GM21390 (cell line): ENCODE data around the gene TMEFF1.
"Not testable (repeated sequence)": the region's sequence is repeated elsewhere in the genome, so short reads cannot be mapped to it uniquely, and the experiment has no call there.

Source experiments
- ATAC-seq: cut with Tn5 transposase; IDR thresholded peaks from one replicate; pipeline ENCODE4 v1.9.1; 2021; ENCODE audit not compliant: unreplicated experiment

Gene TMEFF1, protein sequence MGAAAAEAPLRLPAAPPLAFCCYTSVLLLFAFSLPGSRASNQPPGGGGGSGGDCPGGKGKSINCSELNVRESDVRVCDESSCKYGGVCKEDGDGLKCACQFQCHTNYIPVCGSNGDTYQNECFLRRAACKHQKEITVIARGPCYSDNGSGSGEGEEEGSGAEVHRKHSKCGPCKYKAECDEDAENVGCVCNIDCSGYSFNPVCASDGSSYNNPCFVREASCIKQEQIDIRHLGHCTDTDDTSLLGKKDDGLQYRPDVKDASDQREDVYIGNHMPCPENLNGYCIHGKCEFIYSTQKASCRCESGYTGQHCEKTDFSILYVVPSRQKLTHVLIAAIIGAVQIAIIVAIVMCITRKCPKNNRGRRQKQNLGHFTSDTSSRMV

DNA sequence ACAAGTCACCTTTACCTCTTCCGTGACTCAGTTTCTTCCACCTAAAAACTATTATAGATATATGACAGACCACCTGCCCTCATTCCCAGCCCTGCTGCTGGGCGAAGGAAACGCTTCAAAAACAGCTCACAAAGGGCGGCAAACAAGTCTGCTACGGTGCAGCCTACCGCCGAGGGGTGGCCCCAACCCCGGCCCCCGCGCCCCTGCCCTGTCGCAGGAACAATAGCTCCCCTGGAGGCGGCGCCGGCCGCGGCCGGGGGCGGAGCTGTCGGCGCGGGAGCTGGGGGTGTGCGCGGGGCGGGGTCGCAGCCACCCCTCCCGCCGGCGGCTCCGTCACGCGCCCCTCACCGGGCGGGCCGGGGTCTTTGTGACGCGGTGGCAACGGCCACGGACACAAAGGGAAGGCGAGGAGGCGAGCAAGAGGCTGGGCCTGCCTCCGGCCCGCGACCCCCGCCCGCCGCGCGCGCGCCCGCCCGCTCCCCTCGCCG is at the start of gene TMEFF1:
Gene TMEFF1 (plus strand): TSS at position 362 of the 488 bp plus-strand sequence. CDS start 396 bp downstream, outside the sequence.
- ATAC-seq, result peak; percentile 68

DNA sequence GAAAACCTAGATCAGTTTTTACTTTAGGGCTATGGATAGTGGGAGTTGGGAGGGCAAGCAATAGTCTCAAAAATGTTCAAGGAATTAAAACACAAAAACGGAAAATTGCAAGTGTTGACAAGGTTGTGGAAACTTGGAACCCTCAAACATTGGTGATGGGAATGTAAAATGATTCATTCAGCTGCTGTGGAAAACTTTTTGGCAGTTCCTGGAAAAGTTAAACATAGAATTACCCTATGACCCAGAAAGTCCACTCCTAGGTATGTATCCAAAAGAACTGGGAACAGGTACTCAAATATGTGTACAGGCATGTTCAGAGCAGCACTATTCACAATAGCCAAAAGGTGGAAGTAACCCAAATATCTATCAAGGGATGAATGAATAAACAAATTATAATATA is 47.2 kb upstream of the TMEFF1 start:
- ATAC-seq, result no peak

DNA sequence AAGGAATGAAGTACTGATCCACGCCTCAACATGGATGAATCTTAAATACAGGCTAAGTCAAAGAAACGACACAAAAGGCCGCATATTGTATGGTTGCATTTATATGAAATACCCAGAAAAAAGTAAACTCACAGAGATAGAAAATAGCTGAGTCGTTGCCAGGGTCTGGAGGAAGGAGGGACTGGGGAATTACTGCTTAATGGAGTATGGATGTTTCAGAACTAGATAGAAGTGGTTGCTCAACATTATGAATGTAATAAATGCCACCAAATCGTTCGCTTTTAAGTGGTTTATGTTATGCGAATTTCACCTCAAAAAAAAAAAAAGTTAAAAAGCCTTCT is 46.8 kb upstream of the TMEFF1 start:
- ATAC-seq, result no peak

DNA sequence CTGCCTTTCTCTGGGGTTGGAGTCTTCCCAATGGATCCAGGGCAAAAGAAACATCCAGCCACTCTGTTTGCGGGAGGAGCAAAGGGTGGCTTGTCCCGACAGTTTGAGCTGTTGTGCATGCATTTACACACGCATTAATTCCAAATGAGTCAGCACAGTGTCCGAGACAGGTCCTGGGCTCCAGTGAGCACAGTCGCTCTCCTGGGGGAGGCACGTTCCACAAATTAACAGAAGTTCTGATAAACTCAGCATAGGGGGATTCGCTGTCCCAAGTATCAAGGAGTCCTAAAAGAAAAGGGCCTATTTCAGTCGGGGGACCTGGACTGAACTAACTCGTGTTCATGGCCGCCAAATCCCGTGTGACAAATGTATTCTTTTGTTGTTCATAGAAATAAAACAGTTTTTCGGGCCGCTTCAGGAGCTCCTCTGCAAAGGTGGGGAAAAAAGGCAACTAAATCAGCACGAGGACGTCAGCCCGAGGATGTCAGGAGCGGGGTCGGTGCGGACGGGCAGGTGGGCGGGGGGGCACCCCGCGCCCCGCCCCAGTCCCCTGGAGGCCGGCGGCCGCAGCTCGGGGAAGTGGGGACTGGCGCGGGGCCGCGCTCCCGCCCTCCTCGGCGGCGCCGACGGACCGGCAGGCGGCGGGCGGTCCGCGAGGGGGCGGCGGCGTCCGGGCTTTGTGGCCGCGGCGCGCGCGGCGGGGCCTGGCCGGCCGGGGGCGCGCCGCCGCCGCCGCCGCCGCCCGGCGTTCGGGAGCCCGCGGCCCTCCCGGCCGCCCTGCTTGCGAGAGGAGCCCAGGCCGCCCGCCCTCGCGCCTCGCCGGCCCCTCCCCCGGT is 46.2 kb upstream of the TMEFF1 start, which contains the start of gene MSANTD3:
Gene MSANTD3 (plus strand): TSS at position 614 of the 836 bp plus-strand sequence. CDS start 14,796 bp downstream, outside the sequence.
- peak; percentile 77 for ATAC-seq

DNA sequence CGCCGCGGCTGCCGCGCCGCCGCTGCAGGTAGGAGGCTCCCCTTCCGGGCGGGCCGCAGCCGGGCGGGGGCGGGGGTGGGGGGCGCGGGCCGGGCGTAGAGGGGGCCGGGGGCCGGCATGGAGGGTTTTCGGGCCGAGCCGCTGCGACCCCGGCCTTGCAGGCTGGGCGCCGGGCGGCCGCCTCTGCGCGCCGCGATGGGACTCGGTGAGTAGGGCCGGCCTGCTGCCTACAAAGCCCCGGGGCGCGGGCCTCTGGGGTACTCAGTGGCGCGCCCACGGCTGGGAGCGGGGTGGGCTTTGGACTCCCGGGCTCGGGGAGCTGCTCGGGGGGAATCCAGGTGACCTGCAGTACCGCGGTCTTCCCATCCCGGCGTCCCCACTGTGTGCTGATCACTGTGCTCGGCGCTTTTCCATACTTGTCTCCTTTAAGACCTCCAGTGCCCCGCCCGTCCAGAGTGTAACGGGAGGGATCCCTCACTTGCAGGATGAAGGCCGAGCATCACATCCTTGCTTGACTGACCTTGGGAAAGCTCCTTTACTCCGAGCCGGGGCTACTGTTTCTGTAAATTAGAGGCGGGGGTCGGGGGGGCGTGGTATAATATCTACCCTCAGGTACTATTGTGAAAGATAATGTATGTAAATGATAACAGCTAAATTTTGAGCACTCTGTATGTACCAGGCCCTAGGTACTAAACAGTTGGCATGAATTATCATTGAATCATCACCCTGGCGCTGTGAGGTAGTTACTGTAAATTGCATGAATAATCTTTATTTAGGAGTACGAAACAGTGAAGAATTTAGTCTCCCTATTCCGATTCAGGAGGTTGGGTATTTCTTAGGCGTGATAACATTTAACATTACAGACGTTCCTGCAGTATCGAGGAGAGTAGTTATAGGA is 45.3 kb upstream of the TMEFF1 start:
- peak; percentile 59 for ATAC-seq

DNA sequence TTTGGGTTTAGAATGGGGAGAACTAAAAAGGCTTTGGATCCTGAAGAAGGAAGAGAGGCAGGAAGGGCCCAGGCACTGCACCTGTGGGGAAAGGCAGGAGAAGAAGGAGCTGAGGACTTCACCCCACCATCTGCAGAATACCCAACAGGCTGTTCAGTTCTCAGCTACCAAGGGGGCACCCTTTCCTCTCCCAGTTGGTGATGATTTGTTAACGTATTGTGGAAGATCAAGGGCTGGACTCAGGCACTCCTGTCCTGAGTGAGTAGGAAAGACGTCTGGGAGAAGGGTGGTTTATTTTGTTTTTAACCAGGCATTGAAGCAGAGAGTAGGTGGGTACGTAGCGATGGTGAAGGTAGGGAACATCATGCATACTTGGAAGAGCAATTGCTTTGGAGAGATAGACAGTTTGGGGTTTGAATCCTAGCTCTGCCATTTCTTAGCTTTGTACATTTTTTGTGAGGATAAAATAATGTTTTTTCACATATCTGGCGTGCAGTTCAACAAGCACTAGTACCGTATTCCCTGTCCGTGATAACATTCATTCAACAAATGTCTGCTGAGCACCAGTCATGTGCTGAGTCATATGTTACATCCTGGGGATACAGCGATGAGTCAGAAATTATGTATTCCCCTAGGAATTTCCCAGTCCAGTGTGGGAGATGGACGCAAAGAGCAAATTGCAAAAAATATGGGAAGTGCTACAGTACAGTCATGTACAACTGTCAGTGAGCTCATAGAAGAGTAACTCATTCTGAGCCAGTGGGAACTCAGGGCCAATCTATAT is 43.9 kb upstream of the TMEFF1 start:
- no peak for ATAC-seq

DNA sequence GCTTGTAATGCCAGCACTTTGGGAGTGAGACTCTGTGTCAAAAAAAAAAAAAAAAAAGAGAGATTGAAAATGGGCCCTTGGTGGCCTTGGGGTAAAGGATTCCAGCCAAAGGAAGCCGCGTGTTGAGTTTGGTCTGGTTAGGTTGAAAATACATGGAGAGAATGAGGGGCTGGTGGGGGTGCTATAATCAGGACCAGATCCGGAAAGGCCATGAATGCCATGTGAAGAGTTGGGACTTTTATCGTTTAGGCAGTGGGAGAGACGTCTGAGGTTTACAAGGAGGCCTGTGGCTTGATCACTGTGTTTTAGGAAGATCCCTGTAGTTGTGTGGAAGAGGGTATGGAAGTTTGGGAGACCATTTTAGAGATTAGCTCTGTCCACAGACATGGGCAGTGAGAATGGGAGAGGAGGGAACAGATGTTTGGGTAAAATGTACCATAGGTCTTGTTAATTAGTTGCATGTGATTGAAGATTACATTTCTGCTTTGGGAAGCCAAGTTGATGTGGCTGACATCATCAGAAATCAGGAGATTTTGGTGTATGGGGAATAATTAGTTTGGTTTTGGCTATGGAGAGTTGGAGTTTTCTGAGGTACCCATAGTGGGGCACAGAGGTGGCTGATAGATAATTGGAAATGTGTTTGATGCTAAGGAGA is 42.5 kb upstream of the TMEFF1 start:
- ATAC-seq, result no peak

DNA sequence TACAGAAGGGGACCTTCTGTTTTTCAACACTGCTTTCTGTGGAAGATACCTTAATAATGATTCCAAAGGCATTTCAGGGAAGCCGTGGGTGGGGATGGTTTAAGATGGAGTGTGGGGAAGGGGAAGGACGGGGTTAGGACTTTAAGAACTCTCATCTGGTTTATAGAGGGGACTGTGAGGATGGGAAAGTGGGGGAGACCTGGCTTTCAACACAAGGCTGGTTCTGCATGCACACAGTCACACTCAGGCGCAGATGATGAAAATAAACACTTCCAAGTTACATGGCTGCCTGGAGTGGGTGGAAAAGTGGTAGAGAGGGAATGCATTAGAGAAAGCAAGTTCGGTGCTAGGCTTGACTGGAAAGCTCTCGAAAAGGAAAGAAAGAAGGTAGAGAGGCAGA is 41.1 kb upstream of the TMEFF1 start:
- no peak for ATAC-seq

DNA sequence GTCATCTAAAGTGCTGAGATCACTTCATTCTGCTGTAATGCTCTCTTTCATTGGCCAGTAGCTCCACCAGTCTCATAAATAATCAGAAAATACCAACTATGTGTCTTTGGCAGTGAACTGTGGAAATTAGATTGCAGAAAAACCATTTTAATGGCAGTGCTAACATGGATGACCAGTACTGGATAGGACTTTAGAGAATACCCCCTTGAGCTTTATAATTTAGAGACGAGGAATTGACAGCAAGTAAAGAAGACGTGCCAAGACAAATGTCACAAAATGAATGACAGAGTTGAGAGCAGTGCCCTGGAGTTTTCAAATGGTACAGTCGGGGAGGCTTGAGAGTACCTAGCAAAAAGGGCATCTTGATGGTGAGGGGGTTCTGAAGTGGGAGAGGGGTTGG is 40.2 kb upstream of the TMEFF1 start:
- ATAC-seq, result no peak

DNA sequence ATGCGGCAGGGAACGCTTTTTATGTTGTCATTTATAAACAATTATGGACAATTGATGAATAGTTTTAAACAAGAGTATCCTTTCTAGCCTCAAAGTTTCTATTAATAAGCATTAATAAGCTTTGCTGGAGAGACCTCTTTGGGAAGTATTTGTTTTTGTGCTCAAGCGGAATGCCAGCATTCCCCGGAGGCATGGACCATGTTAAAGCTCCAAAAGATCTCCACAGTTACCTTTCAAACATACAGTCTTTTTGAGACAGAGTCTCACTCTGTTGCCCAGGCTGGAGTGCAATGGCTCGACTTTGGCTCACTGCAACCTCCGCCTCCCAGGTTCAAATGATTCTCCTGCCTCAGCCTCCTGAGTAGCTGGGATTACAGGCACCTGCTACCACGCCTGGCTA is 36.4 kb upstream of the TMEFF1 start:
- no peak for ATAC-seq

DNA sequence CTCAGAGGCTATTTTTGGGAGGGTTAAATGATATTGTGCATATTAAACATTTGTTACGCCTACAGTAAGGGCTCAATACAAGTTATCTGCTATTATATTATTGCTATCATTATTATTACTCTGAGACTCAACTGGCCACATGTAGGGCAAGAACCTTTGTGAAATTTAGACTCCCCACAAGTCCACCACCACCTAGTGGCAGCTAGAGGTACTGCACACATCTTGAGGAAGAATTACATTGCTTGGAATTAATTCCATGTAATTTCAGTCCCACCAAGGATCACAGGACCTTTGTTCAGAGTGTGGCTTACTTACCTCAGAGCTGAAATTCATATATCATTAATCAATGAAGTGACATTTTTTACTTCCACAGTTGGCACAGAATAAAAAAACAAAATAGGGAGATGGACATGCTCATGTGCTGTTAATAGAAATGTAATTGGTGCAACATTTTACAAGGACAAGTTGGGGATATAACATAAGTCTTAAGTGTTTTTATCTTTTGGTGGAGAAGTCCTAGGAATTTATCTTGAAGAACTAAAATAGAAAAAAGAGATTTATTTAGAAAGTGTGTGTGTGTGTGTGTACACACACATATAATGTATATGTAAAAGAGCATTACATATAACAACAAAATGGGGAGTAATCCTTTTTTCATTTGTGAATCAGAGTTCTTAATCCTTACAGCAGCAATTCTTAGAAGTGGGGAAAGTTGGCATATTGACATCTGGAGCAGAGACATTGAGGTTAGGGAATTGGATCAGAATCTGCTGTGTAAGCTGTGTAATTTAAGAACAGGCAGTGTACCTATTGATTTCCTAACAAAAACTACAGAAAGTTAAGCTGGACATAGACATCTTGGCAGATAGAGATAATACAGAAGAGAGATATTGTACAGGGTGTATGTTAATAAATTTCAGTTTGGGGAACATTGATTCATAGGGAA is 34.8 kb upstream of the TMEFF1 start:
- ATAC-seq, result peak; percentile 79

DNA sequence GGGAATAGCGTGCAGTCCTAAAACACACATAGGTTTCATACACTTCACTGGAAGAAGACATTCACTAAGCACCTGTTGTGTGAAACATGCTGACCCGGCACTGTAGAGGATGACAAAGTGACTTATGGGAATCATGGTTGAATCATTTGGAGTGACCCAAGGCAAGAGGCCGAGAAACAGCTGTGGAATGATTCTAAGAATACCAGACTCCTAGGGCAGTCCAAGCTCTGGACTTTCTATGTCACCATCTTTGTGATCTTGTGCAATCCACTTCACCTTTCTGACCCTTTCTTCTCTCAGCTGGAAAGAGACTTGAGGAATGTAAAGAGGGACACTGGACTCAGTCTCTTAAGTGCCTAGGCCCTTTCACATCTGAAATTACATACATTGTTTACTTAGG is 32.9 kb upstream of the TMEFF1 start:
- ATAC-seq, result no peak

DNA sequence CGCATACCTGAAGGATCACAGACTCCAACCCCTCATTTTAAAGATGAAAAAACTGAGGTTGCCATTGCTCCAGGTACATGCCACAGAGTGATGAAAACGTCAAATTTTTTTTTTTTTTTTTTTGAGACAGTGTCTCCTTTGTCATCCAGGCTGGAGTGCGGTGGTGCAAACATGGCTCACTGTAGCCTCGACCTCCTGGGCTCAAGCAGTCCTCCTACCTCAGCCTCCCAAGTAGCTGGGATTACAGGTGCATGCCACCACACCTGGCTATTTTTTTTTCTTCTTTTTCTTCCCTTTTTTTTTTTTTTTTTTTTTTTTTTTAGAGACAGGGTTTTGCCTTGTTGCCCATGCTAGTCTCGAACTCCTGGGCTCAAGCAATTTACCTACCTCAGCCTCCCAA is 32.5 kb upstream of the TMEFF1 start:
- not testable (repeated sequence) for ATAC-seq

DNA sequence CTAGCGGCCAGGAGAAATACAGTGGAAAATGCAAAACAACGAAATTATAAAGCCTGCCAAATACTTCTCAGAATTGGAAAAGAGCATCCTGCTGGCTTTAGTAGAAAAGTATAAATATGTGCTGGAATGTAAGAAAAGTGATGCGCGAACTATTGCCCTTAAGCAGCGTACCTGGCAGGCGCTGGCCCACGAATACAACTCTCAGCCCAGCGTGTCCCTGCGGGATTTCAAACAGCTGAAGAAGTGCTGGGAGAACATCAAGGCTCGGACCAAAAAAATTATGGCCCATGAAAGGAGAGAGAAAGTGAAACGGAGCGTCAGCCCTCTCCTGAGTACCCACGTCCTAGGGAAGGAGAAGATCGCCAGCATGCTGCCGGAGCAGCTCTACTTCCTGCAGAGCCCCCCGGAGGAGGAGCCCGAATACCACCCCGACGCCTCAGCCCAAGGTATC is 31.0 kb upstream of the TMEFF1 start:
- ATAC-seq, result no peak

DNA sequence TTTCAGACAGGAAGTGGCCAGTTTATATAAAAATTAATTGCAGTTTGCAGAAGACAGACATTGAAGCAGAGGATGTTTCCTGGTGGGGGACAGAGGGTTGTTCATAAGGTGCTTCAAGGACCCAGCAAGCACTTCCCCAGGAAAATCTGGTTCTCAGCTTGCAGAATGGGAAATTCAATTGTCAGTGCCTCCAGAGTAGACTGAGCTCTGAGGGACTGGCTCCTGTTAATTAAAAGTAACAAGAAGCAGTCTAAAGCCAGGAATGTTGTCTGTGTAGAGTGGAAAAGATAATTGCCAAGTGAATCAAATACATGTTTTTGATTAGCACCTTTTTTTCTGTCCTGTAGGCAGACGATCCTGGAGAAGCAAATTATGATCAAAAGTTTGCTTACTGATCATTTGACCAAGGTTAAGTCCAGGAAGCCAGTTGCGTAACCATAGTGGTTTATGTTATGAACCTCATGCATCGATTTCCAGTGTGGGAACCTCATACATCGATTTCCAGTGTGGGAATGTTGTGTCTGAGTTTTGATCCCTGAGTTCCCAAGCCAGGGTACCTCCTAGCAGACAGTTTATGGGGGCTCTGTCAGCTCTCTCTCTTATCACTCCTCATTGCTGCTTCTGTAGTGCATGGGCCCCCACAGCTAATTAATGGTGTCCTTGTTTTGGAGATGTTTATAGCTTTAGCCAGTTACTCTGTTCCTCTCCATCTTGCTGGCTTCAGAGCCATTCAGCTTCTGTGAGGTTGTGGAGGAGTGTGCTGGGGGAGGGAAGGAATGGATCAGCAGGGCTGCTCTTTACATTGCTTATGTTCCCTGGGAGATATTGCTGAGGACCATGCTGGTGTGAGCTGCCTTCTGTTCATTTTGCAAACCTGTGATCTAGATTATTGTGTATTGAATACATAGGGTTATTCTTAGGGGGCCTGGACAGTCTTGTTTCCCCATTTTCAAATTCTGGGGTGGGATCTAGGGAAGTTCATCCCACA is 28.9 kb upstream of the TMEFF1 start:
- ATAC-seq, result no peak

DNA sequence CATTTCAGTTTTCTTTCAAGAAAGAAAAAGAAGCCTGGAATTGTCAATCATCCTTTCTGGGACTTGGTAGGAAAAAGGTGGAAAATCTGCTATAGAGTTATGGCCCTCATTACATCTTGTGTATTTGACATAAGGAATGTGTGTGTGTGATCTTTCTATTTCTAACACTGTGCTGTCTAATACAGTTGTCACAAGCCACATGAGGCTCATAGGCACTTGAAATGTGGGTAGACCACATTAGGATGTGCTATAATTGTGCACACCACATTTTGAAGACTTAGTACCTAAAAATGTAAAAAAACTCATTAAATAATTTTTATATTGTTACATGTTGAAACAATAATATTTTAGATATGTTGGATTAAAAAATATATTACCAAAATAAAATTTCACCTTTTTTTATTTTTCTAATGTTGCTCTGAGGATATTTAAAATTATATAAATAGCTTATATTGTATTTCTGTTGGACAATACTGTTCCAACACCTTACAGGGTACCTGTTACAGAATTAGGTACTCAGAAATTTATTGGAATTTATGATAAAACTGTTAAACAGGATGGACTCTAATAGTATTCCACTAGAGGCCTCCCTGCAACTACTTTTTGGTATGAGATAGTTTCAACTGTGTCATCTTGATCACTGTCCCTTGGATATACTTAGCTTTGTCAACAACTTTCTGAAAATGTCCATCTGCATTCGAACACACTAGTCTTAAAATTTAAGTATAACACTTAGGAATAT is 27.6 kb upstream of the TMEFF1 start:
- no peak for ATAC-seq
